ENCODE results near the gene SMYD1.
"Not testable (repeated sequence)": the region's sequence is repeated elsewhere in the genome, so short reads cannot be mapped to it uniquely, and the experiment has no call there.

The SMYD1 gene

DNA sequence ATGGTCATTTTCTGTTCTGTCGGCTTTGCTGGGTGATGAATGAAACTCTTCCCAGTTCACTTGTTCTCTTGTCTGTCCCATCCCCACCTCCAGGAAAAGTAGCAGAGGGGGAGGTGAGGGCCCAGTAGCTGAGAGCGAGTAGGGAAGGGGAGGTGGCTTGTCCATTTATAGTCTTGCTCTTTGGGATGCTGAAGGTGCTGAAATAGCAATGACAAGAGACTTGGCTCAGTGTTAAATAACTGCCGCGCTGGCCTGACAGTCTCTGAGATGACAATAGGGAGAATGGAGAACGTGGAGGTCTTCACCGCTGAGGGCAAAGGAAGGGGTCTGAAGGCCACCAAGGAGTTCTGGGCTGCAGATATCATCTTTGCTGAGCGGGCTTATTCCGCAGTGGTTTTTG is at the start of gene SMYD1:
SMYD1 (plus strand) TSS at position 228 of the 400 bp plus-strand sequence; CDS start at position 268, 40 bp downstream.
- DNase-seq (ENCODE audit: low read depth in 3 of 3), result no peak

DNA sequence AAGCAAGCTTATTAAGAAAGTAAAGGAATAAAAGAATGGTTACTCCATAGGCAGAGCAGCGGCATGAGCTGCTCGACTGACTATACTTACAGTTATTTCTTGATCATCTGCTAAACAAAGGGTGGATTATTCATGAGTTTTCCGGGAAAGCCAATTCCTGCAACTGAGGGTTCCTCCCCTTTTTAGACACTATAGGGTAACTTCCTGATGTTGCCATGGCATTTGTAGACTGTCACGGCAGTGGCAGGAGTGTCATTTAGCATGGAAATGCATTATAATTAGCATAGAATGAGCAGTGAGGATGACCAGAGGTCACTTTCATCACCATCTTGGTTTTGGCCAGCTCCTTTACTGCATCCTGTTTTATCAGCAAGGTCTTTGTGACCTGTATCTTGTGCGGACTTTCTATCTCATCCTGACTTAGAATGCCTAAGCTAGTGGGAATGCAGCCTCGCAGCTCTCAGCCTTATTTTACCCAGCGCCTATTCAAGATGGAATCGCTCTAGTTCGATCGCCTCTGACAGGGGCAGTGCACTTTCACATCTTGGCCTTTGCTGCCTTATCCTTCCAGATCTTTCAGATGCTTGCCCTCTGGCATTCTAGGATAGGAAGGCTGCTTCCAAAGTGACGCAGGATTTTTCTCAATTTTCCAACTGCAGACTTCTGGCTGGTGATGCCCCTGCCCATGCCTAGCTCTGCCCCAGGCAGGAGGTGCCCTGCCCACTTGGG is 49.4 kb upstream of the SMYD1 start:
- DNase-seq (ENCODE audit: low read depth in 3 of 3), result not testable (repeated sequence)

DNA sequence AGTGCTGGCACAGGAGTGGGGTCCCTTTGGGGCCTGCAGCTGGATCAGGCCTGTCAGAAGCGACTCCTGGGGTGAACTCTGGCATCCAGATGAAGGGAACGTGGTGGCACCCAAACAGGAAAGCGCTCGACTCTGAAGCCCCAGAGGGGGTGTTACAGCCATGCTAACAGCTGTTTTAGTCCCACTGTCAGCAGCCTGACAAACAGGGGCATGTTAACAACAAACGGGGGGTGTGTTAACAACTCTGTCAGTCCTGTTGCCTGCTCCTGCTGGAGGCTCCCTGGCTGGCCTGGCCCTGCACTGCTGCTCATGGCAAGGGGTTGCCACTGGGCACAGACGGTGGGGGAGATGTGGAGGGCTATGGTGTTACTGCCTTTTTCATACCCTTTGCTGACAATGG is 48.7 kb upstream of the SMYD1 start:
- no peak for DNase-seq (ENCODE audit: low read depth in 3 of 3)

DNA sequence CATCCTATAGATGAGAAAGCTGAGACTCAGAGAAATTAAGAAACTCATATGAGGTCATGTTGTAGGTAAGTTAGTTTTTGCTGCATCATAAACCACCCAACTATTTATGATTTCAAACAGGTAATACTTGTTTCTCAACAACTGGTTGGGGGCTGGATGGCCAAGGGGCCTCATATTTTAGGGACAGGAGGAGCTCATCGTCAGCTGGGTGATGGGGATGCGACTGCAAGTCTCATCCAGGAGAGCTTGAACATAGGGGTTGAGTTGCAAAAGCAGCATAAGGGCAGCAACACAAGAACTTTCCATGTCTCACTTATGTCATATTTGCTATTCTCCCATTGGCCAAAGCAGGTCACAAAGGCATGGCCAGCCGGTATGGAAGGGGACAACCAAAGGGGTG is 47.6 kb upstream of the SMYD1 start:
- DNase-seq (ENCODE audit: low read depth in 3 of 3), result no peak

DNA sequence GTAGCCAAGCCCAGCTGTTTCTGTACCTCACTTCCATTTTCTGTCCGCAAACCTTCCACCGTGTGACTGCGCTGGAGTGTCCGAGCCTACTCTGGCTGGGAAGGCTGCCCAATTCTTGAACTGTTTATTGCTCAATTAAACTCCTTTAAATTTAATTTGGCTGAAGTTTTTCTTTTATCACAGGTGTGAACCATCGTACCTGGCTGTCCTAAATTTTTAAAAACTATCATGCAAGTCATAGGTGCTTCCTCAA is 45.0 kb upstream of the SMYD1 start:
- no peak for DNase-seq (ENCODE audit: low read depth in 3 of 3)

DNA sequence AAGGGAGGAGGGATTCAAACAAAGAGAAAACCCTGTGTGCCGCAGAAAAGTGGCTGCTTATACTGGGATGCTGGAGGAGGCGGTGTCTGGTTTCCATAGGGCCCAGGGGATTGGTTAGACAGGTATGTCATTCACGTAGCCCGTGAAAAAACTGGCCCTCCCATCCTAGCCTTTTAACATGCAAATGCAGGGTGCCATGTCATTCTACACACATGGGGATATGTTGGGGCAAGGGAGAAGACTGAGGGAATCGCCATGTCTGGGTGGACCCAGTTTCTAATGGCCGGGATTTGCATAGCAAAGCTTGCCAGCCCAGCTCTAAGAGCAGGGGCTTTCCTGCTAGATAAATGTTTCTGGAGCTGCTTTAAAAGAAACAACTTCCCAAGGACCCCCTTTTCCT is 43.1 kb upstream of the SMYD1 start:
- DNase-seq (ENCODE audit: low read depth in 3 of 3), result no peak

DNA sequence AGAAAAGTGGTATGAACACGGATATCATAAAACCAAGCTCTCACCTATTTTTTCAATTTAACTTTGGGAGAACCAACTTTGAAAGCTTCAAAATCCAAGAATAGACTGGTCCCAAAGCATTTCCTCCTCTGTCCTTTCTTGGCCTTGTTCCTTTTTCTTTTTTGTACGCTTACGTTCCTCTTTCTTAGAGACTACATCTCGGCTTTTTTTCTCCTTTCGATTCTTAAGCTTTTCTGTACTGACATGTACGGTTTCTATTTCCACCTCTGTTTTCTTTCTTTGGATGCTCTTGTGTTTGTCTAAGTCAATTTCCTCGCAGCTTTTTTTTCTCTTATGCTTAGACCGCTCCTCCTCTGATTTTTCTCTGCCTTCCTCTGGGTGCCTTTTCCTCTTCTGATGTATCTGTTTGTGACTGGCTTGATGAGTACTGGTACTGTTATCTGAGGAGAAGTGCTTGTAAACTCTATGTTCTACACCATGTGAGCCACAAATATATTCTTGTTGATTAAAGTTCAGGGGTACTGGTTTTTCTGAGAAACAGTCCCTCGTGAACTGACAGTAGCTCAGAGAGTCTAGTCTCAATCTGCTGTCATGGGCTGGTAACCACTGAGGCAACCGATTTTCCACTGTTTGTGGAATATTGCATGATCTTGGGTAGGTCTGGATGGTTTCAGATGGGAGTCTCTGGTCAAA is 39.8 kb upstream of the SMYD1 start:
- no peak for DNase-seq (ENCODE audit: low read depth in 3 of 3)

DNA sequence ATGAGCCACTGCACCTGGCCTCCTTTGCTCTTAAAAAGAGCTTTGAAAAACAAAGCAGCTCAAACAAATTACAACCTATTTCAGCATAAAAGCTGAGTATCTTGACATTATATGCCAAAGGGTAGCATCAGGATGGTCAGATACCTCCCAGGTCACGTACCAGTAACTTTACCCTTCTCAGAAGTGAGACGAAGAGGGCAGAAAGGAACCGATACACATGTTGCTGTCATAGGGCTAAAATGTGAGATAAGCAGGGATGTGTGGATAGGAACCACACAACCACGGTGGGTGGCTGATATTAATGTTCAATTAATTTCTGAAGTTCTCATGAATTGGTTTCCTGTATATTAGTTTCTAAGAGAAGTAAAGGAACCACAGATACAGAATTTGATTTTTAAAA is 38.7 kb upstream of the SMYD1 start:
- DNase-seq (ENCODE audit: low read depth in 3 of 3), result no peak

DNA sequence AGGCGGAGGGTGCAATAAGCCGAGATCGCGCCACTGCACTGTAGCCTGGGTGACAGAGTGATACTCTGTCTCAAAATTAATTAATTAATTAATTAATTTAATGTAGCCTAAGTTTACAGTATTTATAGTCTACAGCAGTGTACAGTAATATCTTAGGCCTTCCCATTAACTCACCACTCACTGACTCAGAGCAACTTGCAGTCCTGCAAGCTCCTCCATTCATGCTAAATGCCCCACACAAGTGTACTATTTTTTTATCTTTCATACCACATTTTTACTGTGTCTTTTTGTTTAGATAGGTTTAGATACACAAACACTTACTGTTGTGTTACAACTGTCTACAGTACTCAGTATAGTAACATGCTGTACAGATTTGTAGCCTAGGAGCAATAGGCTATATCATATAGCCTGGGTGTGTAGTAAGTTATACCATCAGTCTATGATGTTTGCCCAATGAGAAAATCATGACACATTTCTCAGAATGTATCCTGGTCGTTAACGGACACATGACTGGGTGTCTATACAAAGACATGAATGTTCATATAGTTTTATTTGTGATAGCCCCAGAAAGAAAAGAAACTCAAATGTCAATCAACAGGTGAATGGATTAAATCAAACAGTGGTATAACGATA is 35.4 kb upstream of the SMYD1 start:
- DNase-seq (ENCODE audit: low read depth in 3 of 3), result no peak

DNA sequence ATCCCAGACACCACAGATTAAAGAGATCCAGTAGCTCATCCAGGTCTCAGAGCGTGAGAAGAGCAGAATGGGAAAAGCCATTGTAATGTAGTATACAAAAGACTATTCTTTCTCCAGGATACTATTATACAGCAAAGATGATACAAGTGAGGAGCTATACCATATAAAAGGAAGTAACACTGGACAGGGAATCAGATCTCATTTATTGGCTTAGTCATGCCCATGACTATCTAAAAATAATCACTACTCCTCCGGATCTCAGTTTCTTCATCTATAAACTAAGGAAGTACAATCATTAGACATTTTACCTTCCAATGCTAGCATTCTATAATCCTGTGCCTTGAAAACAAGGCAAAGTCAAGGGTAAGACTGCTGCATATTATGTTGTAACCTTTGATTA is 31.4 kb upstream of the SMYD1 start:
- DNase-seq (ENCODE audit: low read depth in 3 of 3), result no peak

DNA sequence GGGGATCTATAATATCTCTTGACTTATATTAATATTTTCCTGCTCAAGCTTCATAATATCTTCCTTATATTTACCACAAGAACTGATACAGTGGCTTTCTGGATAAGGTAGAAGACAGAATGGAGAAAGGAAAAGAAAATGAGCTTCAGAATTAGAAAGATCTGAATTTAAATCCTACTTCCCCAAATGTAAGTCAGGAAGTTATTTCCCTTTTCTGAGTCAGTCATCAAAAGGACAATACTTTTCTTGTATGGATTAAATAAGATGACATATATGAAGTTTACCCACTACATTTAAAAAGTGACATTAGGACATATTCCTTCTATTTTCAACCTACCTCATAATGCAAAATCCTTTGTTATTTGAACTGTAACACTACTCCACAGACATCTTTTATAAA is 31.0 kb upstream of the SMYD1 start:
- no peak for DNase-seq (ENCODE audit: low read depth in 3 of 3)

DNA sequence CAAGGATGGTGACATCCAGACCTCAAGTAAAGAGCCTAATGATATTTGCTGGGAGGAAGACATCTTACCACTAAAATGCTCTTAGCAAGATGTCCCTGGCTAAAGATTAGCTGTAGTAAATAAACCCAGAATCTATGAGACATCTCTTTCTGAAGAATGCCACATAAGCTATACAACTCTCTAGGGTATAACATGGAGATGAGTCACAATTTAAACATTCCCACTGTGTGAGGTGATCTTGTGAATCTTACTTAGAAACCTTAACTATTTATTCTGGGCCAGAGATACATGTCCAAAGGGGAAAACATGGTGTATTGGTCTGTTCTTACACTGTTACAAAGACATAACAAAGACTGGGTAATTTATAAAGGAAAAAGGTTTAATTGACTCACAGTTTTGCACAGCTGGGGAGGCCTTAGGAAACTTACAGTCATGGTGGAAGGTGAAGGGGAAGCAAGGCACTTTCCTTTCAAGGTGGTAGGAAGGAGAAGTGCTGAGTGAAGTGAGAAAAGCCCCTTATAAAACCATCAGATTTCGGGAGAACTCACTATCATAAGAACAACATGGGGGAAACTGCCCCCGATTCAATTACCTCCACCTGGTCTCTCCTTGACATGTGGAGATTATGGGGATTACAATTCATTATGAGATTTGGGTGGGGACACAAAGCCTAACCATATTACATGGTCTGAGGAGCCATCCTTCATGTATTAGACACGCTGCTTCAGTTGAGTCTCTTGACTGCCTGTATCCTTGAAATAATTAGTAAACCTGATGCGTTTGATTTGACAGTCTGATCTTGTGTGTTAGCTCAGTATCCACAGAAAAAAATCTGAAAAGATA is 29.1 kb upstream of the SMYD1 start:
- no peak for DNase-seq (ENCODE audit: low read depth in 3 of 3)

DNA sequence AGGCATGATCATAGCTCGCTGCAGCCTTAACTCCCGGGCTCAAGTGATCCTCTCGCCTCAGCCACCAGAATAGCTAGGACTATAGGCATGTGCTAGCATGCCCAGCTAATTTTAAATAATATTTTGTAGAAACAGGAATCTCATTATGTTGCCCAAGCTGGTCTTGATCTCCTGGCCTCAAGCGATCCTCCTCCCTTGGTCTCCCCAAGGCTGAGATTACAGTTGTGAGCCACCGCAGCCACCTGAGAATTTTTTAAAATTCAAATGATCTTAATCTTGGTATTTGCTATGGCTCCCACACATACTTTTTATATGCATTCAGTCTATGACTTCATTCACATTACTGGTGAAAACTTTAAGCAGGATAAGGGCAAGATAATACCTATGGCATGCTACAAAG is 25.1 kb upstream of the SMYD1 start:
- DNase-seq (ENCODE audit: low read depth in 3 of 3), result no peak

DNA sequence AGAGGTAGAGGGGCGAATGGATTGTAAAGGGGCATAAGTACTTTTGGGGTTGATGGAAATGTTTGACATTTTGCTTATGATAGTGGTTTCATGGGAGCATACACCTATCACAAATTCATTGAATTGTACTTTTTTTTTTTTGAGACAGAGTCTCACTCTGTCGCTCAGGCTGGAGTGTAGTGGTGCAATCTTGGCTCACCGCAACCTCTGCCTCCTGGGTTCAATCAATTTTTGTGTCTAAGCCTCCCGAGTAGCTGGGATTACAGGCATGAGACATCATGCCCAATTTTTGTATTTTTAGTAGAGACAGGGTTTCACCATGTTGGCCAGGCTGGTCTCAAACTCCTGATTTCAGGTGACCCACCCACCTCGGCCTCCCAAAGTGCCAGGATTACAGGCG is 22.1 kb upstream of the SMYD1 start:
- DNase-seq (ENCODE audit: low read depth in 3 of 3), result not testable (repeated sequence)

DNA sequence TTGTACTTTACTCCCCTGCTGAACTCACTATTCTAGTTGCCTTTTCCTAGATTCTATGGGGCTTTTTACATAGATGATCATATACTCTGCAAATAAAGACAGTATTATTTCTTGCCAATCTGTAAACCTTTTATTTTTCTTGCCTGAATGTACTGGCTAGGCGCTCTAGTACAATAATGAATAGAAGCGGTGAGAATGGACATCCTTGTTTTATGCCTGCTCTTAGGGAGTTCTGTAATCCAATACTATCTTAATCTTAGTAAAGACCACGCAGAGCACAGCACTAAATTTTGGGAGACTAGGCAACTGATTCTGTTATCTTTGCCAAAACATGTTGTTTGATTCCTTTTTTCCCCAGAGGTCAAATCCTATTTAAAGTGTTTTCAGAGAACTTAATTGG is 19.1 kb upstream of the SMYD1 start:
- DNase-seq (ENCODE audit: low read depth in 3 of 3), result no peak

DNA sequence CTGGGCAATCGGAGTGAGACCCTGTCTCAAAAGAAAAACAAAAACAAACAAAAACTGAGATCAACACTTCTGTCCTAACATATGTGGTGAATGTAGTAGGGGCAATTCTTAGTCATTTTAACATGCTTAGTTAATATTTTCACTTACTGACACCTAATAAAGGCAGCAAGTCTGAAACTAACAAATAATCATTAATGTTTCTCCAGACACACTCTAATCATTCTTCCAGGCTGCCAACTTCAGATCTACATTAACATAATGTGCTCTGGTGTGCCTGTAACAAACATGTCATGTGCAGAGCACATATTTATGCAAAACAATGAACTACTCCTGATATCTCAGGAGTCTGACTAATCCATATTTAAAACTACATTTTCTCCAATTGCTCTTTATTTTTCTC is 18.0 kb upstream of the SMYD1 start:
- no peak for DNase-seq (ENCODE audit: low read depth in 3 of 3)

DNA sequence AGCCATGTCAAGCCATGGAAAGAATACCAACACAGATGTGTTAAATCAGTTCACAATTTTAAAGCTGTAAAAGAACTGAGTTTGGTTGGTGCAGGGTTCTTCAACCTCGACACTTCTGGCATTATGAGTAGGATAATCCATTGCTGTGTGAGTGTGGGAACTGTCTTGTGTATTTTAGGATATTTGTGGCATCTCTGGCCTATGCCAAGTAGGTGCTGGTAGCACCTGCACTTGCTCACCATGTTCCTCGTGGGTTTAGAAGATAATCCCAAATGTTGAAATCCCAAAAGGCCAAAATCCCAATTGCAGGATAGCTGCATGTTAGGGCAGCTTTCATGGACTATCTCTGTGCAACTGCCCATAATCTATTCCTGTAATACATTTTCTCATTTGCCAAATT is 15.8 kb upstream of the SMYD1 start:
- no peak for DNase-seq (ENCODE audit: low read depth in 3 of 3)

DNA sequence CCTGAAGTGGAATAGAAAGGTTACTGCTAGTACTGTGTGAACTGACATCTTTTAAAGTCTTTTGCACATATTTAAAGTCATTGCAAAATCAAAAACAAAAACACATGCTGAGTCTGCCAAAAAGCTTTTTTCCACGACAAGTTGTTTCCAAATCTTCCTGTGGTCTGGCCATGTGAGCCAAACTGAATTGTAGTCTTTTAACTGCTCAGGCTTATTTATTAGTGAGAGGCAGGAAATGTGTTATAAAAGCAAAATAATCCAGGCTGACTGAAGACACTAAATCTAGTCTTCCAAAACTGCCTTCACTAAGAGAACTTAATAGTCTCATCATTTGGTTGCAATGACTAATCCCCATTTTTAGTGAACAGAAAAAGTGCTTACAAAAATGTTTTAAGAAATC is 14.3 kb upstream of the SMYD1 start:
- no peak for DNase-seq (ENCODE audit: low read depth in 3 of 3)

DNA sequence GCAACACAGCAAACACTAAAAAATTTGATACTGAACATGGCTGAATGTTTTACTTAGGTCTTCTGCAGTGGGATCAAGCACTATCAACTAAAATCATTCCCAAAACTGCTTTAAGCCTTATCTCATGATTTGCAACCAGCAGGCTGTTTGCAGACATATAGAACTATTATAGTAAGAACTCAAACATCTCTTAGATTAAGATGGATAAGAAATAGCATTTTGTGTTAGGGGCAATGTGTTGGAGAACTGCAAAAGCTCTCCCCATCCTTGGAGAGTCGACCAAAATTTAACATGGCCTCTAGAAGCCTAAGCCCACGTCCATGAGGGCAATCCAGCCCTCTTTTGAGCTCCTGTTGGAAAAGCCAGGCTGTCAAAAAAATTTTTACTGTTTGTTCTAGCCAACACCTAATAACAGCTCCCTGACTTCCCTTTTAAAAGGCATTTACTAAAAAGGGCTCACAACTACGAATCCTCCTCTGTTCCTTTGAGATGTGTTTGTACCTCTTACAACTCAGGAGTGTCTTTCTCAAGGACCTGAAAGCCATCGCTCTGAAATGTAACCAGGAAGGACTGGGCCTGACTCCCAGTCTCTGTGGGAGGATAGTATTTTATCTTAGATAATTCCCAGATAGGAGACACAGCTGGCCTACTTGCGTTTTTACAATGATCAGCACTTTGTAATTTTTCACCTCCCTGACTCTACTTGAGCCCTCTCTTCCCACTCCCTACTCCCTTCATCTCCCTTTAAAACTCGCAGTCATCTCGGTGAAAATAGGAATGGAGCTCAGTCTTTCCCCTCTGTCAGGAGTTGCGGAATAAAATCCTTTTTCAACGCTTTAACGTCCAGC is 13.5 kb upstream of the SMYD1 start:
- no peak for DNase-seq (ENCODE audit: low read depth in 3 of 3)

DNA sequence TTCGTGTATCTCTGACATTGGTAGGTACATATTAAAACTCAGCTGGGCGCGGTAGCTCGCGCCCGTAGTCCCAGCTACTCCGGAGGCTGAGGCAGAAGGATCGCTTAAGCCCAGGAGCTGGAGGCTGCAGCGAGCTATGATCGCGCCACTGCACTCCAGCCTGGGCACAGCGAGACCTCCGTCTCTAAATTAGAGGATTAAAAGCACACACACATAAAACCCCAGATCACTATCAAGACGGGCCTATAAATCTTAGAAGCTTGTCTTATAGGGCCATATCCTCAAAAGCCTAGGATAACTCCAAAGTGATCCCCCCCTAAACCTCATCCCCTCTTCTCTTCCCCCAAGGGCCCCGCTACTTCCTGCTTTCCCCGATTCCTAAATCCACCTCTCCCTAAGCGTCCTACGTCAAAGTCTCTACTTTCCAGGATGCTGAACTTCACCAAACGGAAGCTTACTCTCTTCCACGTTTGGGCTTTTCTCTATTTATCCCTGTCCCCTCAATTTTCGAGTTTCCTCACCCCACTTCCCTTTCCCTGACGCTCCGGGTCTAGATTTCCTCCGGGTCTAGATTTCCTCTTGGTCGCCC is 12.7 kb upstream of the SMYD1 start:
- no peak for DNase-seq (ENCODE audit: low read depth in 3 of 3)
